T-cell (primary cell): Measurements from ENCODE around the gene ASCC2. TPM values are rescaled to one million over a fixed set of nuclear protein-coding genes. Genes with fewer than 3 reads are reported as not detected.

Experiments used
- ATAC-seq, 4 experiments: fragments of 200-7000 bp in 3 of 4; fragments of 150-1000 bp in 1 of 4; cut with Tn5 transposase; replicated peaks in 1 of 4; 1 replicate in 3 of 4; 2 replicates in 1 of 4; pipeline ENCODE4 v1.10.0; 2021; ENCODE audit warnings: moderate library complexity in 3 of 4, mild to moderate bottlenecking in 2 of 4, moderate number of reproducible peaks in 1 of 4
- CTCF ChIA-PET, 2 donors: fragments of 300-600 bp; sonication (Branson Sonifier 250); formaldehyde crosslinking; loops; one replicate each; lab custom pipeline; 2022; ENCODE audit warnings: antibody characterized with exemption in 2 of 2; lab: Charles Lee
- POLR2A ChIA-PET, 2 donors: fragments of 300-600 bp; sonication (Branson Sonifier 250); formaldehyde crosslinking; loops; one replicate each; lab custom pipeline; 2022; ENCODE audit warnings: antibody characterized with exemption in 2 of 2; lab: Charles Lee
- DNase-seq, 35 experiments: peaks; one replicate each; pipeline versions ENCODE4 v3.0.0 to v3.0.0-alpha.2; 2013 to 2023
- H3K27ac ChIP-seq: one replicate; pipeline ENCODE4 v1.5.1; 2013; ENCODE audit warnings: low read length
- H3K27me3 ChIP-seq, 2 experiments: replicated peaks in 1 of 2; 1 replicate in 1 of 2; 2 replicates in 1 of 2; pipeline versions ENCODE4 v1.6.1 to v1.7.0; 2013; ENCODE audit warnings: low read length in 1 of 2, mixed read lengths in 1 of 2; ENCODE audit not compliant: control insufficient read depth in 2 of 2, insufficient read depth in 2 of 2; ENCODE audit errors: extremely low read depth in 1 of 2
- H3K36me3 ChIP-seq, 2 donors: 1 replicate in 1 of 2; 2 replicates in 1 of 2; pipeline versions ENCODE4 v1.6.1 to v1.7.0; 2013; ENCODE audit warnings: low read length in 1 of 2; ENCODE audit not compliant: control insufficient read depth in 2 of 2, insufficient read depth in 1 of 2; ENCODE audit errors: extremely low read depth in 1 of 2
- H3K4me1 ChIP-seq, 2 experiments: 1 replicate in 1 of 2; 2 replicates in 1 of 2; pipeline versions ENCODE4 v1.6.1 to v1.7.0; 2013; ENCODE audit warnings: low read length in 2 of 2, mixed read lengths in 1 of 2; ENCODE audit not compliant: insufficient read depth in 2 of 2, control insufficient read depth in 1 of 2; ENCODE audit errors: extremely low read depth in 1 of 2
- H3K4me3 ChIP-seq, 2 donors: 1 replicate in 1 of 2; 2 replicates in 1 of 2; pipeline versions ENCODE4 v1.5.1 to v1.7.0; 2013; ENCODE audit warnings: mild to moderate bottlenecking in 2 of 2, low read length in 1 of 2, moderate library complexity in 1 of 2; ENCODE audit not compliant: control insufficient read depth in 1 of 2; ENCODE audit errors: extremely low read depth in 1 of 2
- H3K9me3 ChIP-seq: 2 replicates; pipeline ENCODE4 v1.7.0; 2013
- H3K27ac Mint-ChIP-seq, 2 donors: one replicate each; pipeline ENCODE4 v1.8.0; 2020 to 2021; ENCODE audit warnings: mild to moderate bottlenecking in 2 of 2, mixed read lengths in 2 of 2
- H3K27me3 Mint-ChIP-seq, 2 donors: one replicate each; pipeline ENCODE4 v1.8.0; 2021 to 2022; ENCODE audit warnings: mixed read lengths in 2 of 2
- H3K36me3 Mint-ChIP-seq: one replicate; pipeline ENCODE4 v1.8.0; 2021; ENCODE audit warnings: mixed read lengths
- H3K4me1 Mint-ChIP-seq, 3 donors: one replicate each; pipeline ENCODE4 v1.8.0; 2020 to 2022; ENCODE audit warnings: mixed read lengths in 3 of 3, mild to moderate bottlenecking in 1 of 3
- H3K4me3 Mint-ChIP-seq, 3 donors: one replicate each; pipeline ENCODE4 v1.8.0; 2020 to 2022; ENCODE audit warnings: mild to moderate bottlenecking in 3 of 3, mixed read lengths in 3 of 3, moderate library complexity in 3 of 3
- H3K9me3 Mint-ChIP-seq, 3 donors: one replicate each; pipeline ENCODE4 v1.8.0; 2020 to 2022; ENCODE audit warnings: mixed read lengths in 3 of 3
- WGBS: methylation state at CpG from one replicate; pipeline ENCODE4 v1.1.5; 2013; ENCODE audit warnings: missing lambda C conversion rate; ENCODE audit not compliant: insufficient coverage; 5-methylcytosine and 5-hydroxymethylcytosine counted together
- total RNA-seq, 35 experiments: library from RNA in 6 of 35; stranded (reverse) in 6 of 35; fragments of 120-200 nt in 1 of 35; gene quantifications; one replicate each; pipeline versions ENCODE4 v1.2.1 to v1.2.4 and lab custom pipeline; 2013 to 2026

Gene ASCC2
- total RNA-seq, 5 donors from 2014 or later (not counting 1 experiment from before 2014, with no cell fraction given) = 80.1 to 94.2 (median 85.7) TPM

DNA sequence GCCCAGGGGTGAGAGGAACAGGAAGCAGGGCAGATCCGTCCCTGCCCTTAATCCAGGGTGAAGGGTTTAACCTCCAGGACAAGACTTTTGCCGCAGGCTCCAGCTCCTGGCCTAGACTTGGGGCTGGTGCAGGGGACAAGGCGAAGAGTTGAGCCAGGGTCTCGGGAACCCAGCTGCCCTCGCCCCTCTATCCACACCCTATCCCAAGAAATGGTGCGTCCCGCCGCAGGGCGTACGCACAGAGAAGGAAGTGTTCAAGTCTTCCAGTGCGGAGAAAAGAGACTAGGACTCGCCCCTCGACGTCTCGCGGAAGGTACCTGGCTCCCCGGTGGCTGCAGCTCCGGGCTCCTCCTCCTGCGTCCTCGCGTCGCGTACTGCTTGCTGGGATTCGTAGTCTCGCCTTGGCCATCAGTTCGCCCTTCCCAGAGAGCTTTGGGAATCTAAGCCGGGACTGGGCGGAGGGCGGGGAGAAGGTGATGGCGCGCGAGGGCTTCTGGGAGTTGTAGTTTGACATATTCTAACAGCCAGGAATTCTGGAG, 71.4 kb downstream of the ASCC2 start, which contains the start of gene ZMAT5:
Gene ZMAT5, minus strand, starts transcription at position 376 of the 539 bp plus-strand sequence. CDS start 18,463 bp downstream, outside the sequence.
- Histone ChIP-seq H3K4me3 (peak within 1 kb of the TSS; percentile 92 to 95), H3K4me1 (peaks cover 12 to 27% of the 10 kb centered on the region in 2 experiments), H3K27me3 (no peaks in the 10 kb centered on the region), H3K36me3 (peaks cover 9 to 26% of the 10 kb centered on the region in 2 donors), H3K9me3 (no peaks in the 10 kb centered on the region), H3K27ac (peak within 1 kb of the TSS; percentile 79)
- H3K27me3 Mint-ChIP-seq = no peaks in the 10 kb centered on the region
- peaks cover 16% of the 10 kb centered on the region for H3K36me3 Mint-ChIP-seq
- H3K4me1 Mint-ChIP-seq = peaks cover 42 to 54% (median 44%) of the 10 kb centered on the region in 3 donors
- ATAC-seq (peak; percentile 97 to 99 (median 99)), DNase-seq (peak; percentile 77 to 96 (median 88))
- peak within 1 kb of the TSS; percentile 99 to 100 (median 100) for H3K4me3 Mint-ChIP-seq
- H3K9me3 Mint-ChIP-seq = no peaks in the 10 kb centered on the region
- ChIA-PET POLR2A (no interaction called here), CTCF (interaction anchor here in 1 of 2 donors (0.9 kb wide), 1 partner anchor 139 kb away, joined by 3 read pairs; no protein-coding TSS in a partner anchor)
- WGBS = under 1% methylated on average over 23 of the region's 32 CpGs
- H3K27ac Mint-ChIP-seq = peak within 1 kb of the TSS; percentile 98 to 99

DNA sequence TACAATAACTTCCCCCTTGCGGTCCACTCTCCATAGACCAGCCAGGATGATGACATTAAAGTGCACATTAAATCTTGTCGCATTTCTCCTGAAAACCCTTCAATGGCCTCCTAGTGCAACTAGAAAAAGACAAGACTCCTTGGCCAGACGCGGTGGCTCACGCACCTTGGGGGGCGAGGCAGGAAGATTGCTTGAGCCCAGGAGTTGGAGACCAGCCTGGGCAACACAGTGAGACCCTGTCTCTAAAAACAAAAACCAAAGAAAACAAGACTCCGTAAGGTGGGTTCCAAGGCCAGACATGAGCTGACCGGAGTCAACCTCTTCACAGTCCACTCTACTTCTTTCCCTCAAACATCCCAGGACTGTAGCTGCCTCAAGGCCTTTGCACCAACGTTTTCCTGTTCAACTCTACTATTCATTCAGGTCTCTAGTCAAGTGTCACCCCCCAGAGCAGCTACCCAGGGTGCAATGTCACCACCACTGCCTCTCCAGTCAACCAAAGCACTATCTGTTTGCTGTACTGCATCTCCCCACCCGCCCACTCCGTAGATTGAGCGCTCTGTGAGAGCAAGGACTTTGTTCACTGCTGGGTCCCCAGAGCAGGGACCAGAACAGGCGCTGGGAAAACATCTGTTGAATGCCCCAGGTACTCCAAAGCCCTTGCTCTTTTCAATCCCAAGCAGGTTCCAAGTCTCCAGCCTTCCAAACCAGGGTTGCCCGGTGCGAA, 72.0 kb downstream of the ASCC2 start:
- H3K27me3 ChIP-seq = no peaks in the 10 kb centered on the region
- peaks cover 9 to 24% of the 10 kb centered on the region in 2 donors for H3K36me3 ChIP-seq
- Mint-ChIP-seq H3K36me3 (peaks cover 16% of the 10 kb centered on the region), H3K4me1 (peaks cover 42 to 54% (median 44%) of the 10 kb centered on the region in 3 donors), H3K27ac (peak overlapping the region; percentile 98 to 99), H3K9me3 (no peaks in the 10 kb centered on the region), H3K27me3 (no peaks in the 10 kb centered on the region), H3K4me3 (peak overlapping the region; percentile 99 to 100 (median 100))
- peak overlapping the region; percentile 79 for H3K27ac ChIP-seq
- peak in 26 of 35 experiments; percentile 2 to 30 (median 16) for DNase-seq
- ATAC-seq = no peak
- 60% methylated on average over 13 of the region's 15 CpGs for WGBS
- POLR2A ChIA-PET = no interaction called here
- CTCF ChIA-PET = interaction anchor here in 1 of 2 donors (0.9 kb wide), 1 partner anchor 139 kb away, joined by 3 read pairs; no protein-coding TSS in a partner anchor
- peak overlapping the region; percentile 79 to 95 for H3K4me3 ChIP-seq
- H3K9me3 ChIP-seq = no peaks in the 10 kb centered on the region
- peaks cover 12 to 27% of the 10 kb centered on the region in 2 experiments for H3K4me1 ChIP-seq

- no peak for ATAC-seq
- H3K27ac Mint-ChIP-seq = no peak overlapping the region
- WGBS = 87% methylated on average over 10 of the region's 15 CpGs
- POLR2A ChIA-PET = interaction anchor here in 1 of 2 donors (0.6 kb wide), 1 partner anchor 158 kb away, joined by 6 read pairs; no protein-coding TSS in a partner anchor
- H3K4me3 ChIP-seq = no peak overlapping the region
- H3K36me3 Mint-ChIP-seq = no peaks in the 10 kb centered on the region
- no peak for DNase-seq
- no peak overlapping the region for H3K4me3 Mint-ChIP-seq
- H3K27ac ChIP-seq = no peak overlapping the region
- H3K9me3 ChIP-seq = no peaks in the 10 kb centered on the region
- no peaks in the 10 kb centered on the region for H3K27me3 ChIP-seq
- H3K36me3 ChIP-seq = peaks cover 0 to 3% of the 10 kb centered on the region in 2 donors
- no peaks in the 10 kb centered on the region for H3K9me3 Mint-ChIP-seq
- peaks cover 6 to 14% of the 10 kb centered on the region in 2 experiments for H3K4me1 ChIP-seq
- H3K4me1 Mint-ChIP-seq = peaks cover 24 to 28% (median 28%) of the 10 kb centered on the region in 3 donors
- H3K27me3 Mint-ChIP-seq = no peaks in the 10 kb centered on the region
- CTCF ChIA-PET = interaction anchor here in 1 of 2 donors (0.6 kb wide), 1 partner anchor 172 kb away, joined by 3 read pairs; no protein-coding TSS in a partner anchor
Measured at GRCh38 chr22:29762263-29762662, 75.8 kb downstream of the ASCC2 start.

GRCh38 chr22:29758959-29759358, 79.1 kb downstream of the ASCC2 start:
- Mint-ChIP-seq H3K4me1 (peaks cover under 1 to 5% (median 3%) of the 10 kb centered on the region in 3 donors), H3K27me3 (no peaks in the 10 kb centered on the region), H3K9me3 (no peaks in the 10 kb centered on the region), H3K27ac (no peak overlapping the region), H3K4me3 (no peak overlapping the region), H3K36me3 (no peaks in the 10 kb centered on the region)
- ATAC-seq = no peak
- Histone ChIP-seq H3K36me3 (peaks cover 0 to 4% of the 10 kb centered on the region in 2 donors), H3K4me3 (no peak overlapping the region), H3K27ac (no peak overlapping the region), H3K27me3 (no peaks in the 10 kb centered on the region), H3K9me3 (no peaks in the 10 kb centered on the region), H3K4me1 (no peaks in the 10 kb centered on the region)
- POLR2A ChIA-PET = no interaction called here
- DNase-seq = no peak
- WGBS = 100% methylated on average over 2 of the region's 5 CpGs
- CTCF ChIA-PET = no interaction called here

- no peak overlapping the region for H3K4me3 Mint-ChIP-seq
- peaks cover 0 to 4% of the 10 kb centered on the region in 2 donors for H3K36me3 ChIP-seq
- DNase-seq = no peak
- no peaks in the 10 kb centered on the region for H3K27me3 Mint-ChIP-seq
- no peaks in the 10 kb centered on the region for H3K9me3 ChIP-seq
- peaks cover 0 to 5% (median 2%) of the 10 kb centered on the region in 3 donors for H3K4me1 Mint-ChIP-seq
- no peaks in the 10 kb centered on the region for H3K9me3 Mint-ChIP-seq
- ChIA-PET CTCF (no interaction called here), POLR2A (no interaction called here)
- ATAC-seq = no peak
- H3K27me3 ChIP-seq = no peaks in the 10 kb centered on the region
- no peak overlapping the region for H3K27ac ChIP-seq
- 83% methylated on average over 1 of the region's 7 CpGs for WGBS
- H3K4me3 ChIP-seq = no peak overlapping the region
- H3K36me3 Mint-ChIP-seq = no peaks in the 10 kb centered on the region
- no peak overlapping the region for H3K27ac Mint-ChIP-seq
- no peaks in the 10 kb centered on the region for H3K4me1 ChIP-seq
Measured at GRCh38 chr22:29758068-29758622, 79.9 kb downstream of the ASCC2 start.

DNA sequence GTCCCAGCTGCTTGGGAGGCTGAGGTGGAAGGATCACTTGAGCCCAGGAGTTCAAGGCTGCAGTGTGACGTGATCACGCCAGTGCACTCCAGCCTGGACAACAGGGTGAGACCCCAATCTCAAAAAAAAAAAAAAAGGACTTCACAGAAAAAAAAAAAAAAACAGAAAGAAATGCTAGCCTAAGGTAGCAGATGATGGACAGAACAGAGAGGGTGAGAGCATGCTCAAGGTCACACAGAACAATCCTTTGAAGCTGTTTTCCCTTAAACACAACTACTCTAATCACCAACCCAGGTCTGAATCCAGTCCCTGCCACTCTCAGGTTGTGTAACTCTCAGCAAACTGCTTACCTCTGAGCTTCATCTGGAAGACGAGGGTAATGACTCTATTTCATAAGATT, 81.0 kb downstream of the ASCC2 start:
- no peaks in the 10 kb centered on the region for H3K27me3 Mint-ChIP-seq
- Histone ChIP-seq H3K9me3 (no peaks in the 10 kb centered on the region), H3K27me3 (no peaks in the 10 kb centered on the region), H3K4me3 (no peak overlapping the region), H3K36me3 (peaks cover 0 to 4% of the 10 kb centered on the region in 2 donors), H3K27ac (no peak overlapping the region), H3K4me1 (no peaks in the 10 kb centered on the region)
- no peak overlapping the region for H3K27ac Mint-ChIP-seq
- H3K9me3 Mint-ChIP-seq = no peaks in the 10 kb centered on the region
- POLR2A ChIA-PET = no interaction called here
- H3K4me1 Mint-ChIP-seq = peaks cover 3 to 6% (median 5%) of the 10 kb centered on the region in 3 donors
- H3K4me3 Mint-ChIP-seq = no peak overlapping the region
- CTCF ChIA-PET = no interaction called here
- no peak for DNase-seq
- 100% methylated on average over 1 of the region's 3 CpGs for WGBS
- no peaks in the 10 kb centered on the region for H3K36me3 Mint-ChIP-seq
- no peak for ATAC-seq
